Endothelial cell of umbilical vein (primary cell): ENCODE measurements around the gene C19orf33. TPM values are rescaled to one million over a fixed set of nuclear protein-coding genes. Genes with fewer than 3 reads are reported as not detected.

Experiments
- BruUV-seq: library from RNA; stranded (reverse); fragments of 400-500 nt; replicated peaks from 2 replicates; lab custom pipeline; 2021; lab: Mats Ljungman, UMichigan
- CTCF ChIA-PET: fragments of 300-600, 350-600 bp; sonication (Branson Sonifier 250); formaldehyde crosslinking; loops from one replicate; lab custom pipeline; 2021; ENCODE audit warnings: antibody characterized with exemption, inconsistent platforms; lab: Charles Lee
- POLR2A ChIA-PET: fragments of 300-600, 350-600 bp; sonication (Branson Sonifier 250); formaldehyde crosslinking; loops from one replicate; lab custom pipeline; 2021; ENCODE audit warnings: antibody characterized with exemption, inconsistent platforms; lab: Charles Lee
- DNase-seq: peaks from one replicate; pipeline ENCODE4 v3.0.0-alpha.2; 2011; ENCODE audit warnings: low read depth, low spot score
- FAIRE-seq: peaks from 2 replicates; lab custom pipeline; 2011; peaks lifted over from hg19 to GRCh38; lab: Jason Lieb, UNC
- H2AFZ ChIP-seq: 2 replicates; pipeline ENCODE4 v1.6.0; 2012; ENCODE audit warnings: low read depth, low read length, control low read depth, inconsistent platforms
- H3K27ac ChIP-seq: 2 replicates; pipeline ENCODE4 v1.5.1; 2011; ENCODE audit warnings: low read depth, mild to moderate bottlenecking, control low read depth, low read length, moderate library complexity; ENCODE audit not compliant: insufficient read depth
- H3K27me3 ChIP-seq, 2 experiments: 2 replicates each; pipeline versions ENCODE4 v1.6.0 to v1.6.1; 2011; ENCODE audit warnings: low read length in 2 of 2, mixed read lengths in 1 of 2; ENCODE audit not compliant: control insufficient read depth in 2 of 2, insufficient read depth in 2 of 2
- H3K36me3 ChIP-seq, 2 experiments: 2 replicates in 1 of 2; 3 replicates in 1 of 2; pipeline ENCODE4 v1.5.1; 2011; ENCODE audit warnings: low read length in 2 of 2, mild to moderate bottlenecking in 1 of 2, moderate library complexity in 1 of 2; ENCODE audit not compliant: control insufficient read depth in 2 of 2, insufficient read depth in 2 of 2; ENCODE audit errors: extremely low read depth in 1 of 2
- H3K4me1 ChIP-seq: 3 replicates; pipeline ENCODE4 v1.5.1; 2011; ENCODE audit warnings: mild to moderate bottlenecking, low read length; ENCODE audit not compliant: control insufficient read depth, insufficient read depth; ENCODE audit errors: extremely low read depth
- H3K4me2 ChIP-seq: 2 replicates; pipeline ENCODE4 v1.6.1; 2011; ENCODE audit warnings: low read length, control low read depth, mixed read lengths; ENCODE audit not compliant: insufficient read depth
- H3K4me3 ChIP-seq, 3 experiments: fragments of 200-600 bp in 1 of 3; sonication (generic), shearing (Covaris generic) in 1 of 3; replicated peaks in 1 of 3; 2 replicates each; pipeline ENCODE4 v1.5.1; 2011 to 2016; ENCODE audit warnings: control low read depth in 3 of 3, low read length in 3 of 3, mild to moderate bottlenecking in 2 of 3, inconsistent platforms in 1 of 3, low read depth in 1 of 3, moderate library complexity in 1 of 3; ENCODE audit not compliant: insufficient read depth in 1 of 3
- H3K79me2 ChIP-seq: 2 replicates; pipeline ENCODE4 v1.6.0; 2012; ENCODE audit warnings: low read length, inconsistent platforms; ENCODE audit not compliant: control insufficient read depth, insufficient read depth
- H3K9ac ChIP-seq: replicated peaks from 2 replicates; pipeline ENCODE3; 2011; ENCODE audit warnings: low read length, control low read depth; ENCODE audit not compliant: insufficient read depth; ENCODE audit errors: extremely low read depth
- H3K9me1 ChIP-seq: replicated peaks from 3 replicates; pipeline ENCODE4 v1.6.0; 2011; ENCODE audit warnings: mild to moderate bottlenecking, low read length; ENCODE audit not compliant: control insufficient read depth, insufficient read depth; ENCODE audit errors: extremely low read depth
- H3K9me3 ChIP-seq: replicated peaks from 2 replicates; pipeline ENCODE4 v1.5.1; 2012; ENCODE audit warnings: low read length, inconsistent platforms; ENCODE audit not compliant: control insufficient read depth, insufficient read depth
- H4K20me1 ChIP-seq: replicated peaks from 2 replicates; pipeline ENCODE3; 2011; ENCODE audit warnings: mild to moderate bottlenecking, low read length; ENCODE audit not compliant: control insufficient read depth, insufficient read depth; ENCODE audit errors: extremely low read depth
- CTCF ChIP-seq, 2 donors: IDR thresholded peaks; 1 replicate in 1 of 2; 2 replicates in 1 of 2; pipeline ENCODE4 v1.5.1; 2011; ENCODE audit warnings: low read length in 2 of 2, mild to moderate bottlenecking in 2 of 2, moderate library complexity in 2 of 2, control low read depth in 1 of 2, inconsistent platforms in 1 of 2, low read depth in 1 of 2; ENCODE audit not compliant: insufficient read depth in 1 of 2; ENCODE audit errors: extremely low read depth in 1 of 2
- EZH2 ChIP-seq: IDR thresholded peaks from 2 replicates; pipeline ENCODE4 v1.6.1; 2012; ENCODE audit warnings: borderline replicate concordance, low read depth, mild to moderate bottlenecking, moderate library complexity, low read length, inconsistent platforms; ENCODE audit not compliant: severe bottlenecking
- FOS ChIP-seq: IDR thresholded peaks from 2 replicates; pipeline ENCODE4 v1.6.1; 2011; ENCODE audit warnings: mild to moderate bottlenecking, low read length, moderate library complexity, borderline replicate concordance; ENCODE audit not compliant: insufficient read depth
- GATA2 ChIP-seq: IDR thresholded peaks from 2 replicates; pipeline ENCODE4 v1.7.0; 2011; ENCODE audit warnings: low read depth, mild to moderate bottlenecking, moderate library complexity, mixed read lengths, low read length; ENCODE audit not compliant: insufficient read length, insufficient read depth
- JUN ChIP-seq: IDR thresholded peaks from 2 replicates; pipeline ENCODE4 v1.6.1; 2011; ENCODE audit warnings: borderline replicate concordance, low read depth; ENCODE audit not compliant: insufficient read length, insufficient read depth
- MAX ChIP-seq: IDR thresholded peaks from 2 replicates; pipeline ENCODE4 v1.6.1; 2011; ENCODE audit not compliant: insufficient read depth, insufficient read length
- MYC ChIP-seq: IDR thresholded peaks from one replicate; pipeline ENCODE4 v1.6.1; 2011; ENCODE audit warnings: mild to moderate bottlenecking, low read depth, low read length
- POLR2A ChIP-seq: IDR thresholded peaks from 2 replicates; pipeline ENCODE4 v1.6.1; 2012; ENCODE audit warnings: low read depth, mild to moderate bottlenecking, control low read depth, low read length
- POLR2AphosphoS5 ChIP-seq: IDR thresholded peaks from 2 replicates; pipeline ENCODE4 v1.6.1; 2012; ENCODE audit warnings: low read depth, mild to moderate bottlenecking, control low read depth, low read length, moderate library complexity; ENCODE audit not compliant: insufficient read depth
- dilution Hi-C: fragments of 300-500 bp; cut with MboI; formaldehyde crosslinking; loops from one replicate; pipeline ENCODE4 v1.15.0; 2019; ENCODE audit warnings: low sequenced_read_pairs; ENCODE audit not compliant: extremely low pct_ligation_motif_present
- intact Hi-C: fragments of 100-400 bp; cut with micrococcal nuclease; formaldehyde crosslinking; loops from one replicate; pipeline ENCODE4 v1.10.0; 2022
- polyA plus RNA-seq, 4 experiments: library from polyadenylated mRNA; depleted of rRNA in 3 of 4; stranded (reverse) in 3 of 4; unstranded in 1 of 4; fragments of >200 nt; gene quantifications; 2 replicates each; pipeline versions ENCODE4 v1.2.1 to v1.2.3, GENCODE V29; 2011 to 2012; ENCODE audit warnings: missing spikeins in 1 of 4
- total RNA-seq: library from RNA; stranded (reverse); gene quantifications from 2 replicates; pipeline ENCODE4 v1.2.3, GENCODE V29; 2021

The C19orf33 gene
- total and polyA plus RNA-seq, 2 donors (not counting 3 experiments of a cell fraction or from before 2014, with no cell fraction given), result 4.3 to 34.1 TPM

- dilution Hi-C loops (no loop called here), intact Hi-C loops (no loop called here)
- POLR2A ChIA-PET, result no interaction called here
- CTCF ChIA-PET, result interaction anchor here (0.9 kb wide), 1 partner anchor 15 kb away, joined by 3 read pairs; no protein-coding TSS in a partner anchor
- Histone ChIP-seq H3K9me3 (no peaks in the 10 kb centered on the region), H3K36me3 (no peaks in the 10 kb centered on the region), H3K79me2 (no peaks in the 10 kb centered on the region), H3K9ac (no peak overlapping the region), H3K4me3 (no peak overlapping the region), H3K4me2 (no peak overlapping the region), H3K27ac (no peak overlapping the region), H3K9me1 (no peaks in the 10 kb centered on the region), H3K27me3 (peaks cover 0 to 2% of the 10 kb centered on the region in 2 experiments), H2AFZ (no peak overlapping the region), H3K4me1 (no peaks in the 10 kb centered on the region), H4K20me1 (no peaks in the 10 kb centered on the region)
- TF ChIP-seq JUN, result no peak
- TF ChIP-seq MAX, result no peak
- no peak for TF ChIP-seq CTCF (IDR thresholded peaks at IDR 0.05; ENCODE audit: extremely low read depth in 1 of 2, insufficient read depth in 1 of 2, low read depth in 1 of 2, low read length in 2 of 2)
- TF ChIP-seq POLR2A, result no peak
- TF ChIP-seq MYC, result no peak
- TF ChIP-seq GATA2, result no peak
- TF ChIP-seq FOS, result no peak
- no peak for TF ChIP-seq EZH2
- TF ChIP-seq POLR2AphosphoS5, result no peak
- BruUV-seq, result no TSS peak
- FAIRE-seq (no peak), DNase-seq (no peak)
Measured at GRCh38 chr19:38346837-38347236, 42.8 kb downstream of the C19orf33 start.
